H1 (cell line): ENCODE results near the gene SYK. TPM values are rescaled to one million over a fixed set of nuclear protein-coding genes. Genes with fewer than 3 reads are reported as not detected.

Experiments
- CTCF ChIA-PET: fragments of 300-600 bp; sonication (Branson Sonifier 250); formaldehyde crosslinking; loops from one replicate; lab custom pipeline; 2021; ENCODE audit not compliant: partially characterized antibody; lab: Charles Lee
- POLR2A ChIA-PET: fragments of 300-600 bp; sonication (Branson Sonifier 250); formaldehyde crosslinking; loops from one replicate; lab custom pipeline; 2021; ENCODE audit warnings: inconsistent platforms; ENCODE audit not compliant: partially characterized antibody; lab: Charles Lee
- DNase-seq, 2 experiments: peaks; one replicate each; pipeline versions ENCODE4 v3.0.0 to v3.0.0-alpha.2; 2010 to 2022; ENCODE audit warnings: low spot score in 2 of 2, low read depth in 1 of 2, mixed read lengths in 1 of 2
- FAIRE-seq: peaks from 2 replicates; lab custom pipeline; 2011; peaks lifted over from hg19 to GRCh38; lab: Jason Lieb, UNC
- H2AFZ ChIP-seq: 2 replicates; pipeline ENCODE4 v1.8.1; 2012; ENCODE audit warnings: low read length, inconsistent platforms
- H2AK5ac ChIP-seq: 2 replicates; pipeline ENCODE4 v1.6.1; 2013; ENCODE audit warnings: low read depth, low read length
- H2BK120ac ChIP-seq: replicated peaks from 2 replicates; pipeline ENCODE3; 2013; ENCODE audit warnings: low read depth, low read length, inconsistent platforms
- H2BK12ac ChIP-seq: 2 replicates; pipeline ENCODE4 v1.6.1; 2013; ENCODE audit warnings: low read depth, low read length
- H2BK15ac ChIP-seq: 2 replicates; pipeline ENCODE4 v1.6.1; 2013; ENCODE audit warnings: low read length
- H2BK20ac ChIP-seq: 2 replicates; pipeline ENCODE4 v1.6.1; 2013; ENCODE audit warnings: low read length
- H2BK5ac ChIP-seq: 2 replicates; pipeline ENCODE4 v1.6.1; 2013; ENCODE audit warnings: low read depth, low read length
- H3K14ac ChIP-seq: 2 replicates; pipeline ENCODE4 v1.6.1; 2013; ENCODE audit warnings: inconsistent platforms; ENCODE audit not compliant: insufficient read length
- H3K18ac ChIP-seq: 2 replicates; pipeline ENCODE4 v1.6.1; 2013; ENCODE audit warnings: low read length; ENCODE audit errors: extremely low read depth
- H3K23ac ChIP-seq: 2 replicates; pipeline ENCODE4 v1.6.1; 2013; ENCODE audit warnings: inconsistent platforms; ENCODE audit not compliant: insufficient read length
- H3K23me2 ChIP-seq: 2 replicates; pipeline ENCODE4 v1.6.1; 2013; ENCODE audit warnings: low read depth, low read length
- H3K27ac ChIP-seq: 2 replicates; pipeline ENCODE4 v1.6.1; 2011; ENCODE audit warnings: low read depth, low read length, inconsistent platforms
- H3K27me3 ChIP-seq, 4 experiments: replicated peaks in 1 of 4; 1 replicate in 1 of 4; 2 replicates in 3 of 4; pipeline versions ENCODE4 v1.6.1 to v1.8.1; 2011 to 2013; ENCODE audit warnings: low read length in 3 of 4, mild to moderate bottlenecking in 3 of 4, inconsistent platforms in 2 of 4, mixed read lengths in 2 of 4, moderate library complexity in 1 of 4; ENCODE audit not compliant: control insufficient read depth in 3 of 4, insufficient read depth in 3 of 4; ENCODE audit errors: extremely low read depth in 1 of 4
- H3K36me3 ChIP-seq, 4 experiments: 2 replicates each; pipeline versions ENCODE4 v1.6.1 to v1.8.1; 2011 to 2013; ENCODE audit warnings: mild to moderate bottlenecking in 4 of 4, low read length in 3 of 4, moderate library complexity in 2 of 4, control low read depth in 1 of 4, inconsistent platforms in 1 of 4; ENCODE audit not compliant: insufficient read depth in 4 of 4, control insufficient read depth in 2 of 4
- H3K4ac ChIP-seq: replicated peaks from 2 replicates; pipeline ENCODE3; 2013; ENCODE audit warnings: low read length, low read depth, mixed read lengths, inconsistent platforms; ENCODE audit not compliant: insufficient read length
- H3K4me1 ChIP-seq, 4 experiments: replicated peaks in 1 of 4; 1 replicate in 1 of 4; 2 replicates in 3 of 4; pipeline versions ENCODE4 v1.6.1 to v1.8.1; 2011 to 2013; ENCODE audit warnings: low read length in 3 of 4, inconsistent platforms in 2 of 4, mixed read lengths in 1 of 4; ENCODE audit not compliant: insufficient read depth in 4 of 4, control insufficient read depth in 3 of 4
- H3K4me2 ChIP-seq, 2 experiments: 2 replicates each; pipeline versions ENCODE4 v1.6.1 to v1.8.1; 2011 to 2013; ENCODE audit warnings: low read depth in 2 of 2, low read length in 2 of 2, control low read depth in 1 of 2, inconsistent platforms in 1 of 2, mild to moderate bottlenecking in 1 of 2; ENCODE audit not compliant: insufficient read depth in 1 of 2
- H3K4me3 ChIP-seq, 4 experiments: fragments of 200-600, 300-600 bp in 1 of 4; sonication (generic), shearing (Covaris generic), sonication (Bioruptor Twin) in 1 of 4; 2 replicates each; pipeline versions ENCODE4 v1.5.1 to v1.8.1; 2011 to 2016; ENCODE audit warnings: low read length in 4 of 4, low read depth in 3 of 4, control low read depth in 2 of 4, inconsistent platforms in 2 of 4, mild to moderate bottlenecking in 2 of 4, mixed read lengths in 1 of 4, moderate library complexity in 1 of 4; ENCODE audit not compliant: insufficient read depth in 2 of 4; ENCODE audit errors: extremely low read depth in 1 of 4
- H3K56ac ChIP-seq: replicated peaks from 2 replicates; pipeline ENCODE3; 2013; ENCODE audit warnings: low read depth, mild to moderate bottlenecking, mixed read lengths, low read length, inconsistent platforms; ENCODE audit not compliant: insufficient read length
- H3K79me1 ChIP-seq: 2 replicates; pipeline ENCODE4 v1.6.1; 2013; ENCODE audit warnings: low read depth, low read length, control low read depth
- H3K79me2 ChIP-seq, 2 experiments: 2 replicates each; pipeline versions ENCODE4 v1.6.1 to v1.8.1; 2012 to 2013; ENCODE audit warnings: low read length in 2 of 2, mild to moderate bottlenecking in 2 of 2, inconsistent platforms in 1 of 2; ENCODE audit not compliant: insufficient read depth in 2 of 2, control insufficient read depth in 1 of 2
- H3K9ac ChIP-seq, 4 experiments: replicated peaks in 1 of 4; 1 replicate in 1 of 4; 2 replicates in 3 of 4; pipeline versions ENCODE4 v1.6.1 to v1.8.1; 2011 to 2013; ENCODE audit warnings: low read depth in 3 of 4, low read length in 3 of 4, control low read depth in 2 of 4, mild to moderate bottlenecking in 2 of 4, moderate library complexity in 2 of 4, inconsistent platforms in 1 of 4; ENCODE audit errors: extremely low read depth in 1 of 4
- H3K9me3 ChIP-seq, 2 experiments: 2 replicates each; pipeline versions ENCODE4 v1.6.1 to v1.8.1; 2012 to 2013; ENCODE audit warnings: mild to moderate bottlenecking in 2 of 2, moderate library complexity in 2 of 2, control low read depth in 1 of 2, inconsistent platforms in 1 of 2, low read depth in 1 of 2, low read length in 1 of 2, mixed read lengths in 1 of 2; ENCODE audit not compliant: insufficient read depth in 2 of 2
- H4K20me1 ChIP-seq, 2 experiments: replicated peaks in 1 of 2; 2 replicates each; pipeline versions ENCODE3 to v1.8.1; 2011 to 2013; ENCODE audit warnings: inconsistent platforms in 2 of 2, low read length in 2 of 2, mild to moderate bottlenecking in 1 of 2; ENCODE audit not compliant: insufficient read depth in 2 of 2, control insufficient read depth in 1 of 2
- H4K5ac ChIP-seq: 2 replicates; pipeline ENCODE4 v1.6.1; 2013; ENCODE audit warnings: low read length, low read depth, mixed read lengths, inconsistent platforms; ENCODE audit not compliant: insufficient read length
- H4K8ac ChIP-seq: 2 replicates; pipeline ENCODE4 v1.8.0; 2013; ENCODE audit warnings: mild to moderate bottlenecking, moderate library complexity, low read length, inconsistent platforms; ENCODE audit not compliant: insufficient read depth; ENCODE audit errors: extremely low read depth
- H4K91ac ChIP-seq: replicated peaks from 2 replicates; pipeline ENCODE3; 2013; ENCODE audit warnings: low read length, mixed read lengths, inconsistent platforms; ENCODE audit not compliant: insufficient read length
- RNF2 ChIP-seq: fragments of 200-900, 300-1000 bp; sonication (generic); IDR thresholded peaks from 2 replicates; pipeline ENCODE4 v1.7.1; 2016; ENCODE audit warnings: borderline replicate concordance, low read depth, mild to moderate bottlenecking, antibody characterized with exemption, low read length; ENCODE audit not compliant: poor library complexity, severe bottlenecking; ENCODE audit errors: missing control alignments
- SIRT6 ChIP-seq: IDR thresholded peaks from one replicate; pipeline ENCODE4 v1.7.1; 2012; ENCODE audit warnings: low read length, inconsistent platforms
- SIX5 ChIP-seq: IDR thresholded peaks from 2 replicates; pipeline ENCODE4 v1.6.1; 2011; ENCODE audit warnings: mild to moderate bottlenecking, low read depth, low read length
- TCF12 ChIP-seq: IDR thresholded peaks from 2 replicates; pipeline ENCODE4 v1.6.1; 2011; ENCODE audit warnings: low read depth, mild to moderate bottlenecking, low read length
- polyA plus RNA-seq, 7 experiments: library from polyadenylated mRNA; depleted of rRNA in 3 of 7; stranded (reverse) in 5 of 7; unstranded in 2 of 7; fragments of >200 nt in 5 of 7; fragments of 200-250 nt in 2 of 7; gene quantifications; 1 replicate in 5 of 7; 2 replicates in 1 of 7; 4 replicates in 1 of 7; pipeline versions ENCODE4 v1.2.1 to v1.2.3, GENCODE V29; 2011 to 2013; ENCODE audit warnings: missing spikeins in 2 of 7, mixed read lengths in 2 of 7
- total RNA-seq: library from RNA; stranded (reverse); fragmentation: NEBNext Ultra II Directional; extraction: Animal tissue kit (Norgen Biotek cat#: 25700); gene quantifications from 2 replicates; pipeline ENCODE4 v1.2.1, GENCODE V29; 2021

The SYK gene
- total and polyA plus RNA-seq, 2 of the 8 experiments (the other 6 are each of a cell fraction or from before 2014, with no cell fraction given): 1.5 to 4.4 TPM

DNA sequence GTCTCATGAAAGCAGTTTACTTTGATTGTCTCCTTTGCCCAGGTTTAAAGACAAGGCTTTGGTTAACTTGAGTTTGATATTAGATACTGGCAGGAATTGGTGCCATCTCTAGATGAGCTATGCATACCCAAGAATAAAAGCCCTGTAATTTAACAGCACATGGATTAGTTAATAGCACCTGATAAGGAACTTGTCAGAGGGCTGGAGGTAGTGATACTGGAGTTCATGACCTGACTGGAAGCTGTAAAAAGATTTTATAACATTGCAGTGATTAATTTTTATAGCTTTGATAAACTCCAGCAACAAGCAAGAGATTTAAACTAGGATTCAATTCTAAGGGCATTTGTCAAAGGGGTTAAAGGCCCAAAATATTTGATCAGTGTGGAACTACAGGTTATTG lies 34.9 kb upstream of the SYK start:
- Histone ChIP-seq H3K56ac (no peak overlapping the region), H2BK5ac (no peak overlapping the region), H2AK5ac (no peak overlapping the region), H3K4ac (no peak overlapping the region), H3K23ac (no peak overlapping the region), H3K27me3 (no peaks in the 10 kb centered on the region), H3K27ac (no peak overlapping the region), H3K9me3 (peaks cover 44 to 48% of the 10 kb centered on the region in 2 experiments), H4K91ac (no peak overlapping the region), H3K9ac (no peak overlapping the region), H2AFZ (no peak overlapping the region), H2BK20ac (no peak overlapping the region), H3K4me2 (no peak overlapping the region), H2BK12ac (no peak overlapping the region), H2BK15ac (no peak overlapping the region), H3K18ac (no peak overlapping the region), H3K36me3 (no peaks in the 10 kb centered on the region), H4K8ac (no peak overlapping the region), H3K79me1 (no peaks in the 10 kb centered on the region), H4K20me1 (no peaks in the 10 kb centered on the region), H4K5ac (no peak overlapping the region), H3K79me2 (no peaks in the 10 kb centered on the region), H2BK120ac (no peak overlapping the region), H3K4me1 (no peaks in the 10 kb centered on the region), H3K23me2 (no peaks in the 10 kb centered on the region), H3K14ac (no peak overlapping the region), H3K4me3 (no peak overlapping the region)
- ChIA-PET POLR2A (no interaction called here), CTCF (interaction anchor here (0.6 to 1.4 kb wide), 2 partner anchors 10 to 632 kb away, joined by 4 read pairs; no protein-coding TSS in a partner anchor)
- DNase-seq (no peak), FAIRE-seq (no peak)
- no peak for TF ChIP-seq SIX5
- no peak for TF ChIP-seq SIRT6
- TF ChIP-seq TCF12: no peak
- no peak for TF ChIP-seq RNF2
